HEK293 (cell line): Measurements from ENCODE around the gene NXN.

Experiments used
- GLIS2 ChIP-seq: fragments of 450-650 bp; formaldehyde crosslinking; IDR thresholded peaks from 2 replicates; pipeline ENCODE4 v1.5.1; 2016; ENCODE audit warnings: missing biosample characterization, missing genetic modification characterization
- HOXC10 ChIP-seq: sonication (generic); formaldehyde crosslinking; IDR thresholded peaks from 2 replicates; pipeline ENCODE4 v1.8.1; 2023; ENCODE audit warnings: mild to moderate bottlenecking, missing genetic modification reagents
- SALL2 ChIP-seq: fragments of 450-650 bp; formaldehyde crosslinking; IDR thresholded peaks from 2 replicates; pipeline ENCODE4 v1.5.0; 2017; ENCODE audit warnings: missing biosample characterization, mild to moderate bottlenecking, missing genetic modification characterization, borderline replicate concordance
- ZBTB20 ChIP-seq: fragments of 450-650 bp; formaldehyde crosslinking; IDR thresholded peaks from 2 replicates; pipeline ENCODE4 v1.5.1; 2016; ENCODE audit warnings: missing biosample characterization, missing genetic modification characterization
- ZFP3 ChIP-seq: fragments of 450-650 bp; formaldehyde crosslinking; IDR thresholded peaks from 2 replicates; pipeline ENCODE4 v1.5.1; 2016; ENCODE audit warnings: low read depth, missing biosample characterization, missing genetic modification characterization
- ZIC2 ChIP-seq: fragments of 450-650 bp; formaldehyde crosslinking; IDR thresholded peaks from 2 replicates; pipeline ENCODE4 v1.5.1; 2016; ENCODE audit warnings: missing biosample characterization, missing genetic modification characterization
- ZNF132 ChIP-seq: fragments of 450-650 bp; formaldehyde crosslinking; IDR thresholded peaks from 2 replicates; pipeline ENCODE4 v1.5.1; 2017; ENCODE audit warnings: missing biosample characterization, missing genetic modification characterization, borderline replicate concordance
- ZNF175 ChIP-seq: fragments of 450-650 bp; formaldehyde crosslinking; IDR thresholded peaks from 2 replicates; pipeline ENCODE4 v1.5.1; 2016; ENCODE audit warnings: missing biosample characterization, missing genetic modification characterization
- ZNF202 ChIP-seq: fragments of 450-650 bp; formaldehyde crosslinking; IDR thresholded peaks from 2 replicates; pipeline ENCODE4 v1.5.1; 2016; ENCODE audit warnings: missing biosample characterization, missing genetic modification characterization, borderline replicate concordance
- ZNF266 ChIP-seq: fragments of 450-650 bp; formaldehyde crosslinking; IDR thresholded peaks from 2 replicates; pipeline ENCODE4 v1.5.1; 2016; ENCODE audit warnings: missing biosample characterization, missing genetic modification characterization, low read depth
- ZNF274 ChIP-seq, 2 experiments: fragments of 200-500 bp in 1 of 2; fragments of 450-650 bp in 1 of 2; sonication (Bioruptor generic) in 1 of 2; formaldehyde crosslinking in 1 of 2; IDR thresholded peaks; 2 replicates each; pipeline versions ENCODE4 v1.5.1 to v1.6.1; 2014 to 2016; ENCODE audit warnings: borderline replicate concordance in 1 of 2, inconsistent platforms in 1 of 2, low read length in 1 of 2, missing biosample characterization in 1 of 2, missing genetic modification characterization in 1 of 2
- ZNF311 ChIP-seq: fragments of 450-650 bp; formaldehyde crosslinking; IDR thresholded peaks from 2 replicates; pipeline ENCODE4 v1.5.1; 2017; ENCODE audit warnings: missing biosample characterization, missing genetic modification characterization, borderline replicate concordance
- ZNF350 ChIP-seq: fragments of 450-650 bp; formaldehyde crosslinking; IDR thresholded peaks from 2 replicates; pipeline ENCODE4 v1.5.0; 2017; ENCODE audit warnings: missing biosample characterization, mild to moderate bottlenecking, missing genetic modification characterization
- ZNF423 ChIP-seq: fragments of 450-650 bp; formaldehyde crosslinking; IDR thresholded peaks from 2 replicates; pipeline ENCODE4 v1.5.1; 2016; ENCODE audit warnings: missing biosample characterization, missing genetic modification characterization
- ZNF571 ChIP-seq: fragments of 450-650 bp; formaldehyde crosslinking; IDR thresholded peaks from 2 replicates; pipeline ENCODE4 v1.5.0; 2017; ENCODE audit warnings: missing biosample characterization, missing genetic modification characterization
- ZNF658 ChIP-seq: fragments of 450-650 bp; formaldehyde crosslinking; IDR thresholded peaks from 2 replicates; pipeline ENCODE4; 2016; ENCODE audit warnings: missing biosample characterization, missing genetic modification characterization
- ZNF660 ChIP-seq: fragments of 450-650 bp; IDR thresholded peaks from 2 replicates; pipeline ENCODE4 v1.5.1; 2018; ENCODE audit warnings: missing biosample characterization, mild to moderate bottlenecking, missing genetic modification characterization
- ZNF664 ChIP-seq: fragments of 450-650 bp; formaldehyde crosslinking; IDR thresholded peaks from 2 replicates; pipeline ENCODE4 v1.5.1; 2016; ENCODE audit warnings: missing biosample characterization, missing genetic modification characterization
- ZNF677 ChIP-seq: fragments of 450-650 bp; IDR thresholded peaks from 2 replicates; pipeline ENCODE4 v1.5.0; 2018; ENCODE audit warnings: missing biosample characterization, mild to moderate bottlenecking, missing genetic modification characterization, moderate library complexity
- ZNF76 ChIP-seq: fragments of 450-650 bp; formaldehyde crosslinking; IDR thresholded peaks from 2 replicates; pipeline ENCODE4; 2016; ENCODE audit warnings: low read depth, missing biosample characterization, missing genetic modification characterization, borderline replicate concordance
- TF ChIP-seq, protein P1 (sequence below): fragments of 450-650 bp; formaldehyde crosslinking; IDR thresholded peaks from 2 replicates; pipeline ENCODE4 v1.5.1; 2016; ENCODE audit warnings: missing biosample characterization, missing genetic modification characterization
- TF ChIP-seq, protein P2 (sequence below): fragments of 450-650 bp; formaldehyde crosslinking; IDR thresholded peaks from 2 replicates; pipeline ENCODE4 v1.5.1; 2016; ENCODE audit warnings: missing biosample characterization, missing genetic modification characterization
- TF ChIP-seq, protein P3 (sequence below): fragments of 450-650 bp; formaldehyde crosslinking; IDR thresholded peaks from 2 replicates; pipeline ENCODE4 v1.5.1; 2016; ENCODE audit warnings: missing biosample characterization, missing genetic modification characterization
- TF ChIP-seq, protein P4 (sequence below): fragments of 450-650 bp; formaldehyde crosslinking; IDR thresholded peaks from 2 replicates; pipeline ENCODE4 v1.5.1; 2016; ENCODE audit warnings: missing biosample characterization, missing genetic modification characterization
- TF ChIP-seq, protein P5 (sequence below): fragments of 450-650 bp; formaldehyde crosslinking; IDR thresholded peaks from 2 replicates; pipeline ENCODE4 v1.5.1; 2016; ENCODE audit warnings: missing biosample characterization, missing genetic modification characterization
- TF ChIP-seq, protein P6 (sequence below): fragments of 450-650 bp; formaldehyde crosslinking; IDR thresholded peaks from 2 replicates; pipeline ENCODE4; 2016; ENCODE audit warnings: missing biosample characterization, missing genetic modification characterization
- TF ChIP-seq, protein P7 (sequence below): fragments of 450-650 bp; formaldehyde crosslinking; IDR thresholded peaks from 2 replicates; pipeline ENCODE4 v1.5.1; 2016; ENCODE audit warnings: missing biosample characterization, missing genetic modification characterization
- TF ChIP-seq, protein P8 (sequence below): fragments of 450-650 bp; formaldehyde crosslinking; IDR thresholded peaks from 2 replicates; pipeline ENCODE4 v1.5.1; 2017; ENCODE audit warnings: missing biosample characterization, missing genetic modification characterization
- TF ChIP-seq, protein P9 (sequence below): fragments of 450-650 bp; formaldehyde crosslinking; IDR thresholded peaks from 2 replicates; pipeline ENCODE4 v1.5.1; 2016; ENCODE audit warnings: missing biosample characterization, missing genetic modification characterization

The NXN gene

DNA sequence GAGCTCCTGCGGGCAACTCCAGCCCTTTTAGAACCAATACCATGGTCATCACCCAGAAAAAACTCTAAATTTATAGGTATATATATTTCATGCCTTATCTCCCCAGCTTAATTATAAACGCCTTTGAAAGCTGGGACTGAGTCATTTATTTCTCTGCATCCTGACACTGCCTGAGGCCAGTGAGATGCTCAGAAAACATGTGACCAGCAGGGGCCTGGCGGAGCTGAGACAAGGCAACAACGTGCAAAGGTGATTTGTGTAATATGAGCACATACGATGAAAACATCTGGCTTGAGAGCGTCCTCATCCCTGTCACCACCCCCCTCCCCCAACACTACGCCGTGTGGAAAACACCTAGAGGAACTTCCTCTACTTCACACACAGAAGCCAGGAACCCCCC is 22.7 kb downstream of the NXN start (continued):
- TF ChIP-seq, protein P1, sequence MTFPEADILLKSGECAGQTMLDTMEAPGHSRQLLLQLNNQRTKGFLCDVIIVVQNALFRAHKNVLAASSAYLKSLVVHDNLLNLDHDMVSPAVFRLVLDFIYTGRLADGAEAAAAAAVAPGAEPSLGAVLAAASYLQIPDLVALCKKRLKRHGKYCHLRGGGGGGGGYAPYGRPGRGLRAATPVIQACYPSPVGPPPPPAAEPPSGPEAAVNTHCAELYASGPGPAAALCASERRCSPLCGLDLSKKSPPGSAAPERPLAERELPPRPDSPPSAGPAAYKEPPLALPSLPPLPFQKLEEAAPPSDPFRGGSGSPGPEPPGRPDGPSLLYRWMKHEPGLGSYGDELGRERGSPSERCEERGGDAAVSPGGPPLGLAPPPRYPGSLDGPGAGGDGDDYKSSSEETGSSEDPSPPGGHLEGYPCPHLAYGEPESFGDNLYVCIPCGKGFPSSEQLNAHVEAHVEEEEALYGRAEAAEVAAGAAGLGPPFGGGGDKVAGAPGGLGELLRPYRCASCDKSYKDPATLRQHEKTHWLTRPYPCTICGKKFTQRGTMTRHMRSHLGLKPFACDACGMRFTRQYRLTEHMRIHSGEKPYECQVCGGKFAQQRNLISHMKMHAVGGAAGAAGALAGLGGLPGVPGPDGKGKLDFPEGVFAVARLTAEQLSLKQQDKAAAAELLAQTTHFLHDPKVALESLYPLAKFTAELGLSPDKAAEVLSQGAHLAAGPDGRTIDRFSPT (tag by site-specific recombination): peak; percentile 74; the same call in 1 of the 2 replicates
- TF ChIP-seq ZNF202: no peak
- no peak for TF ChIP-seq ZNF660 (tag by site-specific recombination)
- no peak for TF ChIP-seq ZNF132
- TF ChIP-seq, protein P2, sequence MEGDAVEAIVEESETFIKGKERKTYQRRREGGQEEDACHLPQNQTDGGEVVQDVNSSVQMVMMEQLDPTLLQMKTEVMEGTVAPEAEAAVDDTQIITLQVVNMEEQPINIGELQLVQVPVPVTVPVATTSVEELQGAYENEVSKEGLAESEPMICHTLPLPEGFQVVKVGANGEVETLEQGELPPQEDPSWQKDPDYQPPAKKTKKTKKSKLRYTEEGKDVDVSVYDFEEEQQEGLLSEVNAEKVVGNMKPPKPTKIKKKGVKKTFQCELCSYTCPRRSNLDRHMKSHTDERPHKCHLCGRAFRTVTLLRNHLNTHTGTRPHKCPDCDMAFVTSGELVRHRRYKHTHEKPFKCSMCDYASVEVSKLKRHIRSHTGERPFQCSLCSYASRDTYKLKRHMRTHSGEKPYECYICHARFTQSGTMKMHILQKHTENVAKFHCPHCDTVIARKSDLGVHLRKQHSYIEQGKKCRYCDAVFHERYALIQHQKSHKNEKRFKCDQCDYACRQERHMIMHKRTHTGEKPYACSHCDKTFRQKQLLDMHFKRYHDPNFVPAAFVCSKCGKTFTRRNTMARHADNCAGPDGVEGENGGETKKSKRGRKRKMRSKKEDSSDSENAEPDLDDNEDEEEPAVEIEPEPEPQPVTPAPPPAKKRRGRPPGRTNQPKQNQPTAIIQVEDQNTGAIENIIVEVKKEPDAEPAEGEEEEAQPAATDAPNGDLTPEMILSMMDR (tag by site-specific recombination): no peak
- no peak for TF ChIP-seq ZNF423 (tag by site-specific recombination)
- TF ChIP-seq ZBTB20 (tag by site-specific recombination): 0 out of 2 replicates have a peak, but pooled peaks have one; percentile 36
- TF ChIP-seq, protein P3, sequence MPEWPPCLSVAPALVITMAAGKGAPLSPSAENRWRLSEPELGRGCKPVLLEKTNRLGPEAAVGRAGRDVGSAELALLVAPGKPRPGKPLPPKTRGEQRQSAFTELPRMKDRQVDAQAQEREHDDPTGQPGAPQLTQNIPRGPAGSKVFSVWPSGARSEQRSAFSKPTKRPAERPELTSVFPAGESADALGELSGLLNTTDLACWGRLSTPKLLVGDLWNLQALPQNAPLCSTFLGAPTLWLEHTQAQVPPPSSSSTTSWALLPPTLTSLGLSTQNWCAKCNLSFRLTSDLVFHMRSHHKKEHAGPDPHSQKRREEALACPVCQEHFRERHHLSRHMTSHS (tag by site-specific recombination): no peak
- TF ChIP-seq, protein P4, sequence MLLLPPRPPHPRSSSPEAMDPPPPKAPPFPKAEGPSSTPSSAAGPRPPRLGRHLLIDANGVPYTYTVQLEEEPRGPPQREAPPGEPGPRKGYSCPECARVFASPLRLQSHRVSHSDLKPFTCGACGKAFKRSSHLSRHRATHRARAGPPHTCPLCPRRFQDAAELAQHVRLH: no peak
- no peak for TF ChIP-seq ZNF274 (IDR thresholded peaks at IDR 0.05; ENCODE audit: low read length)
- TF ChIP-seq ZNF274 (tag by site-specific recombination; IDR thresholded peaks at IDR 0.05; ENCODE audit: borderline replicate concordance): no peak
- TF ChIP-seq, protein P5, sequence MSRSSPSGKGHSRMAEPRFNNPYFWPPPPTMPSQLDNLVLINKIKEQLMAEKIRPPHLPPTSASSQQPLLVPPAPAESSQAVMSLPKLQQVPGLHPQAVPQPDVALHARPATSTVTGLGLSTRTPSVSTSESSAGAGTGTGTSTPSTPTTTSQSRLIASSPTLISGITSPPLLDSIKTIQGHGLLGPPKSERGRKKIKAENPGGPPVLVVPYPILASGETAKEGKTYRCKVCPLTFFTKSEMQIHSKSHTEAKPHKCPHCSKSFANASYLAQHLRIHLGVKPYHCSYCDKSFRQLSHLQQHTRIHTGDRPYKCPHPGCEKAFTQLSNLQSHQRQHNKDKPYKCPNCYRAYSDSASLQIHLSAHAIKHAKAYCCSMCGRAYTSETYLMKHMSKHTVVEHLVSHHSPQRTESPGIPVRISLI: no peak
- 0 out of 2 replicates have a peak, but pooled peaks have one; percentile 19 for TF ChIP-seq GLIS2
- no peak for TF ChIP-seq ZNF266
- no peak for TF ChIP-seq ZNF677
- TF ChIP-seq ZNF658 (tag by site-specific recombination): no peak
- no peak for TF ChIP-seq ZNF311 (tag by site-specific recombination)
- TF ChIP-seq ZNF76 (tag by site-specific recombination): no peak
- TF ChIP-seq, protein P6, sequence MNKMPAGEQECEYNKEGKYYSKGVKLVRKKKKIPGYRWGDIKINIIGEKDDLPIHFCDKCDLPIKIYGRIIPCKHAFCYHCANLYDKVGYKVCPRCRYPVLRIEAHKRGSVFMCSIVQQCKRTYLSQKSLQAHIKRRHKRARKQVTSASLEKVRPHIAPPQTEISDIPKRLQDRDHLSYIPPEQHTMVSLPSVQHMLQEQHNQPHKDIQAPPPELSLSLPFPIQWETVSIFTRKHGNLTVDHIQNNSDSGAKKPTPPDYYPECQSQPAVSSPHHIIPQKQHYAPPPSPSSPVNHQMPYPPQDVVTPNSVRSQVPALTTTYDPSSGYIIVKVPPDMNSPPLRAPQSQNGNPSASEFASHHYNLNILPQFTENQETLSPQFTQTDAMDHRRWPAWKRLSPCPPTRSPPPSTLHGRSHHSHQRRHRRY (tag by site-specific recombination): no peak
- TF ChIP-seq HOXC10 (CRISPR knock-in tag): no peak
- TF ChIP-seq, protein P7, sequence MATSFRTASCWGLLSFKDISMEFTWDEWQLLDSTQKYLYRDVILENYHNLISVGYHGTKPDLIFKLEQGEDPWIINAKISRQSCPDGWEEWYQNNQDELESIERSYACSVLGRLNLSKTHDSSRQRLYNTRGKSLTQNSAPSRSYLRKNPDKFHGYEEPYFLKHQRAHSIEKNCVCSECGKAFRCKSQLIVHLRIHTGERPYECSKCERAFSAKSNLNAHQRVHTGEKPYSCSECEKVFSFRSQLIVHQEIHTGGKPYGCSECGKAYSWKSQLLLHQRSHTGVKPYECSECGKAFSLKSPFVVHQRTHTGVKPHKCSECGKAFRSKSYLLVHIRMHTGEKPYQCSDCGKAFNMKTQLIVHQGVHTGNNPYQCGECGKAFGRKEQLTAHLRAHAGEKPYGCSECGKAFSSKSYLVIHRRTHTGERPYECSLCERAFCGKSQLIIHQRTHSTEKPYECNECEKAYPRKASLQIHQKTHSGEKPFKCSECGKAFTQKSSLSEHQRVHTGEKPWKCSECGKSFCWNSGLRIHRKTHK (tag by site-specific recombination): no peak
- no peak for TF ChIP-seq ZNF175 (tag by site-specific recombination)
- no peak for TF ChIP-seq SALL2 (tag by site-specific recombination)
- TF ChIP-seq ZNF350 (tag by site-specific recombination): no peak
- TF ChIP-seq, protein P8, sequence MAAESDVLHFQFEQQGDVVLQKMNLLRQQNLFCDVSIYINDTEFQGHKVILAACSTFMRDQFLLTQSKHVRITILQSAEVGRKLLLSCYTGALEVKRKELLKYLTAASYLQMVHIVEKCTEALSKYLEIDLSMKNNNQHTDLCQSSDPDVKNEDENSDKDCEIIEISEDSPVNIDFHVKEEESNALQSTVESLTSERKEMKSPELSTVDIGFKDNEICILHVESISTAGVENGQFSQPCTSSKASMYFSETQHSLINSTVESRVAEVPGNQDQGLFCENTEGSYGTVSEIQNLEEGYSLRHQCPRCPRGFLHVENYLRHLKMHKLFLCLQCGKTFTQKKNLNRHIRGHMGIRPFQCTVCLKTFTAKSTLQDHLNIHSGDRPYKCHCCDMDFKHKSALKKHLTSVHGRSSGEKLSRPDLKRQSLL (tag by site-specific recombination): no peak
- TF ChIP-seq, protein P9, sequence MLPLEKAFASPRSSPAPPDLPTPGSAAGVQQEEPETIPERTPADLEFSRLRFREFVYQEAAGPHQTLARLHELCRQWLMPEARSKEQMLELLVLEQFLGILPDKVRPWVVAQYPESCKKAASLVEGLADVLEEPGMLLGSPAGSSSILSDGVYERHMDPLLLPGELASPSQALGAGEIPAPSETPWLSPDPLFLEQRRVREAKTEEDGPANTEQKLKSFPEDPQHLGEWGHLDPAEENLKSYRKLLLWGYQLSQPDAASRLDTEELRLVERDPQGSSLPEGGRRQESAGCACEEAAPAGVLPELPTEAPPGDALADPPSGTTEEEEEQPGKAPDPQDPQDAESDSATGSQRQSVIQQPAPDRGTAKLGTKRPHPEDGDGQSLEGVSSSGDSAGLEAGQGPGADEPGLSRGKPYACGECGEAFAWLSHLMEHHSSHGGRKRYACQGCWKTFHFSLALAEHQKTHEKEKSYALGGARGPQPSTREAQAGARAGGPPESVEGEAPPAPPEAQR (tag by site-specific recombination): no peak
- no peak for TF ChIP-seq ZNF571 (tag by site-specific recombination)
- no peak for TF ChIP-seq ZIC2 (tag by site-specific recombination)
- TF ChIP-seq ZFP3 (tag by site-specific recombination): no peak
- no peak for TF ChIP-seq ZNF664 (tag by site-specific recombination)
